HepG2 (cell line): ENCODE measurements around the gene HARS2. TPM values are rescaled to one million over a fixed set of nuclear protein-coding genes. Genes with fewer than 3 reads are reported as not detected.

Experiments used
- ATF1 ChIP-seq: IDR thresholded peaks from 2 replicates; pipeline ENCODE4 v1.6.1; 2016; ENCODE audit warnings: mild to moderate bottlenecking, control low read depth
- CENPT ChIP-seq: sonication (generic); formaldehyde crosslinking; IDR thresholded peaks from 2 replicates; pipeline ENCODE4 v1.8.0; 2022; ENCODE audit warnings: low read depth, mild to moderate bottlenecking, moderate library complexity, missing genetic modification reagents
- DNMT1 ChIP-seq: sonication (generic); formaldehyde crosslinking; IDR thresholded peaks from 2 replicates; pipeline ENCODE4 v1.5.1; 2020; ENCODE audit warnings: mild to moderate bottlenecking, missing genetic modification reagents
- GPBP1L1 ChIP-seq: sonication (generic); formaldehyde crosslinking; IDR thresholded peaks from 2 replicates; pipeline ENCODE4 v1.5.0; 2020; ENCODE audit warnings: mild to moderate bottlenecking, missing genetic modification reagents
- HDAC1 ChIP-seq: sonication (generic); formaldehyde crosslinking; IDR thresholded peaks from 2 replicates; pipeline ENCODE4 v1.5.1; 2020; ENCODE audit warnings: mild to moderate bottlenecking, missing genetic modification reagents
- IKZF4 ChIP-seq: sonication (generic); formaldehyde crosslinking; IDR thresholded peaks from 2 replicates; pipeline ENCODE4 v1.5.1; 2020; ENCODE audit warnings: borderline replicate concordance, mild to moderate bottlenecking, low read depth, missing genetic modification reagents; ENCODE audit errors: not compliant biosample characterization
- KLF11 ChIP-seq: IDR thresholded peaks from 2 replicates; pipeline ENCODE4 v1.6.1; 2016; ENCODE audit warnings: missing compliant biosample characterization
- LRRFIP1 ChIP-seq: sonication (generic); formaldehyde crosslinking; conservative IDR thresholded peaks from 2 replicates; pipeline ENCODE4 v1.4.0; 2020; ENCODE audit warnings: missing genetic modification reagents
- NFKB2 ChIP-seq: sonication (generic); formaldehyde crosslinking; IDR thresholded peaks from 2 replicates; pipeline ENCODE4 v1.4.0; 2020; ENCODE audit warnings: missing genetic modification reagents, borderline replicate concordance
- RELA ChIP-seq: sonication (generic); formaldehyde crosslinking; IDR thresholded peaks from 2 replicates; pipeline ENCODE4 v1.4.0; 2020; ENCODE audit warnings: missing genetic modification reagents
- SMYD3 ChIP-seq: sonication (generic); formaldehyde crosslinking; IDR thresholded peaks from 2 replicates; pipeline ENCODE4 v1.8.1; 2023; ENCODE audit warnings: mild to moderate bottlenecking, missing genetic modification reagents
- STAT5B ChIP-seq: sonication (generic); formaldehyde crosslinking; IDR thresholded peaks from 2 replicates; pipeline ENCODE4 v1.4.0; 2020; ENCODE audit warnings: missing genetic modification reagents
- ZBTB20 ChIP-seq: sonication (generic); formaldehyde crosslinking; IDR thresholded peaks from 2 replicates; pipeline ENCODE4 v1.8.1; 2023; ENCODE audit warnings: missing genetic modification reagents, low read depth, mild to moderate bottlenecking, borderline replicate concordance
- ZNF143 ChIP-seq: sonication (generic); formaldehyde crosslinking; IDR thresholded peaks from 2 replicates; pipeline ENCODE4 v1.4.0; 2020; ENCODE audit warnings: missing genetic modification reagents
- ZNF20 ChIP-seq: sonication (generic); formaldehyde crosslinking; IDR thresholded peaks from 2 replicates; pipeline ENCODE4 v1.4.0; 2020; ENCODE audit warnings: mild to moderate bottlenecking, moderate library complexity, missing genetic modification reagents
- ZNF737 ChIP-seq: sonication (generic); formaldehyde crosslinking; IDR thresholded peaks from 2 replicates; pipeline ENCODE4 v1.5.0; 2020; ENCODE audit warnings: missing genetic modification reagents, mild to moderate bottlenecking, borderline replicate concordance
- ZNF777 ChIP-seq: sonication (generic); formaldehyde crosslinking; IDR thresholded peaks from 2 replicates; pipeline ENCODE4 v1.4.0; 2020; ENCODE audit warnings: missing genetic modification reagents
- ZSCAN12 ChIP-seq: sonication (generic); formaldehyde crosslinking; IDR thresholded peaks from 2 replicates; pipeline ENCODE4 v1.9.0; 2021; ENCODE audit warnings: mild to moderate bottlenecking, missing genetic modification reagents
- polyA plus RNA-seq, 8 experiments: library from polyadenylated mRNA; depleted of rRNA in 3 of 8; stranded (reverse) in 7 of 8; unstranded in 1 of 8; fragments of >200 nt; fragmentation: Illumina TruSeq in 4 of 8; extraction: Trizol in 4 of 8; gene quantifications; 2 replicates each; pipeline versions ENCODE4 v1.2.1 to v1.2.3, GENCODE V29; 2011 to 2016; ENCODE audit warnings: low read depth in 4 of 8, missing spikeins in 1 of 8, mixed read lengths in 1 of 8; ENCODE audit not compliant: insufficient read depth in 1 of 8
- total RNA-seq, 5 experiments: library from RNA; depleted of rRNA; stranded (reverse); fragments of >200 nt; fragmentation: Illumina TruSeq; extraction: Trizol; gene quantifications; 2 replicates each; pipeline ENCODE4 v1.2.3, GENCODE V29; 2016; ENCODE audit warnings: low read depth in 1 of 5
- TF ChIP-seq, protein P1 (sequence below): sonication (generic); formaldehyde crosslinking; IDR thresholded peaks from 2 replicates; pipeline ENCODE4 v1.5.0; 2020; ENCODE audit warnings: missing genetic modification reagents, mild to moderate bottlenecking, borderline replicate concordance
- TF ChIP-seq, protein P2 (sequence below): sonication (generic); formaldehyde crosslinking; IDR thresholded peaks from 2 replicates; pipeline ENCODE4 v1.4.0; 2020; ENCODE audit warnings: mild to moderate bottlenecking, missing genetic modification reagents
- TF ChIP-seq, protein P3 (sequence below): sonication (generic); formaldehyde crosslinking; IDR thresholded peaks from 2 replicates; pipeline ENCODE4 v1.4.0; 2020; ENCODE audit warnings: missing genetic modification reagents, borderline replicate concordance

The HARS2 gene
- total and polyA plus RNA-seq, 2 of the 13 experiments (the other 11 are each of a cell fraction or from before 2014, with no cell fraction given): 17.9 to 25.8 TPM

- TF ChIP-seq LRRFIP1 (CRISPR knock-in tag): no peak
- TF ChIP-seq ZBTB20: 0 out of 2 replicates have a peak, but pooled peaks have one; percentile 21
- no peak for TF ChIP-seq IKZF4
- no peak for TF ChIP-seq ZSCAN12 (CRISPR knock-in tag)
- no peak for TF ChIP-seq DNMT1 (CRISPR knock-in tag)
- TF ChIP-seq GPBP1L1 (CRISPR knock-in tag): no peak
- TF ChIP-seq, protein P1, sequence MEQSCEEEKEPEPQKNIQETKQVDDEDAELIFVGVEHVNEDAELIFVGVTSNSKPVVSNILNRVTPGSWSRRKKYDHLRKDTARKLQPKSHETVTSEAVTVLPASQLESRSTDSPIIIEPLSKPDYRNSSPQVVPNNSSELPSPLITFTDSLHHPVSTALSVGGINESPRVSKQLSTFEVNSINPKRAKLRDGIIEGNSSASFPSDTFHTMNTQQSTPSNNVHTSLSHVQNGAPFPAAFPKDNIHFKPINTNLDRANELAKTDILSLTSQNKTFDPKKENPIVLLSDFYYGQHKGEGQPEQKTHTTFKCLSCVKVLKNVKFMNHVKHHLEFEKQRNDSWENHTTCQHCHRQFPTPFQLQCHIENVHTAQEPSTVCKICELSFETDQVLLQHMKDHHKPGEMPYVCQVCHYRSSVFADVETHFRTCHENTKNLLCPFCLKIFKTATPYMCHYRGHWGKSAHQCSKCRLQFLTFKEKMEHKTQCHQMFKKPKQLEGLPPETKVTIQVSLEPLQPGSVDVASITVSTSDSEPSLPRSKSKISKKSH (CRISPR knock-in tag): peak; percentile 55; the same call in 1 of the 2 replicates
- TF ChIP-seq HDAC1: peak; percentile 95
- TF ChIP-seq KLF11 (CRISPR knock-in tag): peak; percentile 49; the same call in 1 of the 2 replicates
- no peak for TF ChIP-seq ATF1 (CRISPR knock-in tag)
- TF ChIP-seq ZNF777 (CRISPR knock-in tag): peak; percentile 54; the same call in 1 of the 2 replicates
- TF ChIP-seq RELA (CRISPR knock-in tag): 0 out of 2 replicates have a peak, but pooled peaks have one; percentile 45
- TF ChIP-seq STAT5B (CRISPR knock-in tag): no peak
- peak; percentile 31; the same call in 1 of the 2 replicates for TF ChIP-seq SMYD3 (CRISPR knock-in tag)
- TF ChIP-seq, protein P2, sequence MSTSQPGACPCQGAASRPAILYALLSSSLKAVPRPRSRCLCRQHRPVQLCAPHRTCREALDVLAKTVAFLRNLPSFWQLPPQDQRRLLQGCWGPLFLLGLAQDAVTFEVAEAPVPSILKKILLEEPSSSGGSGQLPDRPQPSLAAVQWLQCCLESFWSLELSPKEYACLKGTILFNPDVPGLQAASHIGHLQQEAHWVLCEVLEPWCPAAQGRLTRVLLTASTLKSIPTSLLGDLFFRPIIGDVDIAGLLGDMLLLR (CRISPR knock-in tag): peak; percentile 71; the same call in 1 of the 2 replicates
- no peak; the same call in 1 of the 2 replicates for TF ChIP-seq ZNF143 (CRISPR knock-in tag)
- TF ChIP-seq, protein P3, sequence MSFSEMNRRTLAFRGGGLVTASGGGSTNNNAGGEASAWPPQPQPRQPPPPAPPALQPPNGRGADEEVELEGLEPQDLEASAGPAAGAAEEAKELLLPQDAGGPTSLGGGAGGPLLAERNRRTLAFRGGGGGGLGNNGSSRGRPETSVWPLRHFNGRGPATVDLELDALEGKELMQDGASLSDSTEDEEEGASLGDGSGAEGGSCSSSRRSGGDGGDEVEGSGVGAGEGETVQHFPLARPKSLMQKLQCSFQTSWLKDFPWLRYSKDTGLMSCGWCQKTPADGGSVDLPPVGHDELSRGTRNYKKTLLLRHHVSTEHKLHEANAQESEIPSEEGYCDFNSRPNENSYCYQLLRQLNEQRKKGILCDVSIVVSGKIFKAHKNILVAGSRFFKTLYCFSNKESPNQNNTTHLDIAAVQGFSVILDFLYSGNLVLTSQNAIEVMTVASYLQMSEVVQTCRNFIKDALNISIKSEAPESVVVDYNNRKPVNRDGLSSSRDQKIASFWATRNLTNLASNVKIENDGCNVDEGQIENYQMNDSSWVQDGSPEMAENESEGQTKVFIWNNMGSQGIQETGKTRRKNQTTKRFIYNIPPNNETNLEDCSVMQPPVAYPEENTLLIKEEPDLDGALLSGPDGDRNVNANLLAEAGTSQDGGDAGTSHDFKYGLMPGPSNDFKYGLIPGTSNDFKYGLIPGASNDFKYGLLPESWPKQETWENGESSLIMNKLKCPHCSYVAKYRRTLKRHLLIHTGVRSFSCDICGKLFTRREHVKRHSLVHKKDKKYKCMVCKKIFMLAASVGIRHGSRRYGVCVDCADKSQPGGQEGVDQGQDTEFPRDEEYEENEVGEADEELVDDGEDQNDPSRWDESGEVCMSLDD (CRISPR knock-in tag): no peak
- TF ChIP-seq ZNF737 (CRISPR knock-in tag): no peak
- TF ChIP-seq NFKB2: no peak; the same call in 1 of the 2 replicates
- TF ChIP-seq CENPT (CRISPR knock-in tag): no peak
- TF ChIP-seq ZNF20 (CRISPR knock-in tag): no peak
Observed at GRCh38 chr5:140664359-140665119, 26.7 kb upstream of the HARS2 start, which contains the start of gene WDR55 (continued).
